IMR-90 (cell line): ENCODE measurements around the gene ZCCHC14. TPM values are rescaled to one million over a fixed set of nuclear protein-coding genes. Genes with fewer than 3 reads are reported as not detected.
A peak's percentile ranks its signal among the peaks of the same experiment; 100 is the strongest.

Experiments used
- ATAC-seq: fragments of 200-7000 bp; cut with Tn5 transposase; 2 replicates; pipeline ENCODE4 v1.9.1; 2020; ENCODE audit warnings: low read depth, mild to moderate bottlenecking, moderate library complexity
- BruUV-seq: library from RNA; stranded (reverse); fragments of 400-500 nt; replicated peaks from 2 replicates; lab custom pipeline; 2021; lab: Mats Ljungman, UMichigan
- CTCF ChIA-PET: fragments of 300-600 bp; formaldehyde crosslinking; extraction: SDS; loops from one replicate; lab custom pipeline; 2021; ENCODE audit warnings: antibody characterized with exemption; lab: Yijun Ruan, JAX
- POLR2A ChIA-PET: fragments of 300-600 bp; sonication (Branson Sonifier 250); formaldehyde crosslinking; loops from one replicate; lab custom pipeline; 2022; ENCODE audit warnings: antibody characterized with exemption; ENCODE audit not compliant: unreplicated experiment; lab: Charles Lee
- DNase-seq: peaks from one replicate; pipeline ENCODE4 v3.0.0; 2013
- H2AFZ ChIP-seq: replicated peaks from 2 replicates; pipeline ENCODE3; 2013; ENCODE audit warnings: low read length, mild to moderate bottlenecking; ENCODE audit not compliant: poor library complexity
- H2AK5ac ChIP-seq: 2 replicates; pipeline ENCODE4 v1.6.1; 2013; ENCODE audit warnings: low read depth, low read length, inconsistent platforms
- H2AK9ac ChIP-seq: replicated peaks from 2 replicates; pipeline ENCODE3; 2013; ENCODE audit warnings: mild to moderate bottlenecking, low read depth, low read length, moderate library complexity; ENCODE audit not compliant: poor library complexity
- H2BK120ac ChIP-seq: 2 replicates; pipeline ENCODE4 v1.6.1; 2013; ENCODE audit warnings: low read depth, low read length, inconsistent platforms
- H2BK15ac ChIP-seq: 3 replicates; pipeline ENCODE4 v1.6.1; 2013; ENCODE audit warnings: low read depth, low read length, inconsistent platforms
- H2BK20ac ChIP-seq: 2 replicates; pipeline ENCODE4 v1.6.1; 2013; ENCODE audit warnings: low read depth, mild to moderate bottlenecking, inconsistent platforms, low read length, moderate library complexity
- H2BK5ac ChIP-seq: 2 replicates; pipeline ENCODE4 v1.6.1; 2013; ENCODE audit warnings: mild to moderate bottlenecking, low read depth, low read length, inconsistent platforms; ENCODE audit not compliant: poor library complexity, severe bottlenecking
- H3K14ac ChIP-seq: replicated peaks from 2 replicates; pipeline ENCODE4 v1.6.1; 2013; ENCODE audit warnings: low read depth, low read length, inconsistent platforms
- H3K18ac ChIP-seq: 2 replicates; pipeline ENCODE4 v1.6.1; 2013; ENCODE audit warnings: low read depth, low read length, control low read depth
- H3K23ac ChIP-seq: 2 replicates; pipeline ENCODE4 v1.6.1; 2013; ENCODE audit warnings: low read depth, low read length, inconsistent platforms
- H3K27ac ChIP-seq: 2 replicates; pipeline ENCODE4 v1.5.1; 2013; ENCODE audit warnings: mild to moderate bottlenecking, control low read depth, low read length; ENCODE audit not compliant: insufficient read depth
- H3K27me3 ChIP-seq: 2 replicates; pipeline ENCODE4 v1.6.1; 2013; ENCODE audit warnings: low read length; ENCODE audit not compliant: control insufficient read depth, insufficient read depth
- H3K36me3 ChIP-seq: 2 replicates; pipeline ENCODE4 v1.6.1; 2013; ENCODE audit warnings: low read length, mixed read lengths; ENCODE audit not compliant: control insufficient read depth, insufficient read depth
- H3K4ac ChIP-seq: 2 replicates; pipeline ENCODE4 v1.6.1; 2013; ENCODE audit warnings: low read depth, low read length, inconsistent platforms
- H3K4me1 ChIP-seq: 2 replicates; pipeline ENCODE4 v1.6.1; 2013; ENCODE audit warnings: low read length, mixed read lengths; ENCODE audit not compliant: control insufficient read depth, insufficient read depth
- H3K4me2 ChIP-seq: 2 replicates; pipeline ENCODE4 v1.6.1; 2013; ENCODE audit warnings: low read depth, mild to moderate bottlenecking, control low read depth, low read length, moderate library complexity
- H3K4me3 ChIP-seq: 2 replicates; pipeline ENCODE4 v1.5.1; 2013; ENCODE audit warnings: low read depth, mild to moderate bottlenecking, control low read depth, low read length, moderate library complexity; ENCODE audit not compliant: insufficient read depth
- H3K56ac ChIP-seq: 2 replicates; pipeline ENCODE4 v1.6.1; 2013; ENCODE audit warnings: low read length, inconsistent platforms; ENCODE audit not compliant: insufficient read depth; ENCODE audit errors: extremely low read depth
- H3K79me1 ChIP-seq, 2 experiments: 2 replicates each; pipeline ENCODE4 v1.6.1; 2013; ENCODE audit warnings: low read length in 2 of 2, inconsistent platforms in 1 of 2, low read depth in 1 of 2
- H3K9ac ChIP-seq: 2 replicates; pipeline ENCODE4 v1.6.1; 2013; ENCODE audit warnings: low read depth, low read length, control low read depth
- H3K9me1 ChIP-seq: 2 replicates; pipeline ENCODE4 v1.6.1; 2013; ENCODE audit warnings: low read length, inconsistent platforms; ENCODE audit not compliant: insufficient read depth
- H3K9me3 ChIP-seq: 2 replicates; pipeline ENCODE4 v1.6.1; 2013; ENCODE audit warnings: low read length; ENCODE audit not compliant: control insufficient read depth, insufficient read depth
- H4K20me1 ChIP-seq: 2 replicates; pipeline ENCODE4 v1.6.1; 2013; ENCODE audit warnings: low read length, inconsistent platforms; ENCODE audit not compliant: insufficient read depth
- H4K5ac ChIP-seq: 2 replicates; pipeline ENCODE4 v1.6.1; 2013; ENCODE audit warnings: mild to moderate bottlenecking, low read depth, low read length, control low read depth
- H4K8ac ChIP-seq, 2 experiments: 2 replicates each; pipeline ENCODE4 v1.6.1; 2013; ENCODE audit warnings: low read depth in 2 of 2, low read length in 2 of 2, control low read depth in 1 of 2, inconsistent platforms in 1 of 2
- H4K91ac ChIP-seq: 2 replicates; pipeline ENCODE4 v1.6.1; 2013; ENCODE audit warnings: low read depth, low read length, inconsistent platforms; ENCODE audit not compliant: insufficient read depth
- BHLHE40 ChIP-seq: fragments of 150-350 bp; IDR thresholded peaks from 2 replicates; pipeline ENCODE4 v1.6.1; 2016; ENCODE audit warnings: mild to moderate bottlenecking, low read depth, low read length
- CEBPB ChIP-seq: IDR thresholded peaks from 2 replicates; pipeline ENCODE4 v1.6.1; 2012; ENCODE audit warnings: low read depth, low read length, improper control_type of control experiment
- CHD1 ChIP-seq: IDR thresholded peaks from 2 replicates; pipeline ENCODE4 v1.6.1; 2012; ENCODE audit warnings: low read depth, low read length, improper control_type of control experiment
- FOS ChIP-seq: fragments of 150-350 bp; IDR thresholded peaks from 2 replicates; pipeline ENCODE4 v1.6.1; 2016; ENCODE audit warnings: low read depth, low read length
- MAFK ChIP-seq: IDR thresholded peaks from 2 replicates; pipeline ENCODE4 v1.6.1; 2012; ENCODE audit warnings: low read depth, low read length, improper control_type of control experiment
- MAZ ChIP-seq: IDR thresholded peaks from 2 replicates; pipeline ENCODE4 v1.6.1; 2012; ENCODE audit warnings: low read depth, mild to moderate bottlenecking, low read length, improper control_type of control experiment, moderate library complexity, borderline replicate concordance
- MXI1 ChIP-seq: IDR thresholded peaks from 2 replicates; pipeline ENCODE4 v1.6.1; 2012; ENCODE audit warnings: low read depth, mild to moderate bottlenecking, low read length, moderate library complexity, borderline replicate concordance
- NFE2L2 ChIP-seq: fragments of 150-350 bp; IDR thresholded peaks from 2 replicates; pipeline ENCODE4 v1.6.1; 2016; ENCODE audit warnings: low read depth, mild to moderate bottlenecking, low read length
- POLR2A ChIP-seq: IDR thresholded peaks from 2 replicates; pipeline ENCODE4 v1.6.1; 2012; ENCODE audit warnings: mild to moderate bottlenecking, low read depth, low read length
- RAD21 ChIP-seq: IDR thresholded peaks from 2 replicates; pipeline ENCODE4 v1.6.1; 2012; ENCODE audit warnings: low read length, improper control_type of control experiment
- RCOR1 ChIP-seq: IDR thresholded peaks from 2 replicates; pipeline ENCODE4 v1.6.1; 2012; ENCODE audit warnings: mild to moderate bottlenecking, low read length, improper control_type of control experiment; ENCODE audit not compliant: insufficient replicate concordance
- RFX5 ChIP-seq: IDR thresholded peaks from 2 replicates; pipeline ENCODE4 v1.8.0; 2012; ENCODE audit warnings: low read depth, mild to moderate bottlenecking, low read length, moderate library complexity
- SMC3 ChIP-seq: fragments of 150-350 bp; IDR thresholded peaks from 2 replicates; pipeline ENCODE4 v1.6.1; 2016; ENCODE audit warnings: low read depth, mild to moderate bottlenecking, antibody characterized with exemption, low read length, moderate library complexity
- WGBS, 2 experiments: methylation state at CpG; one replicate each; pipeline versions ENCODE4 v1.1.5 to v1.1.7; 2013; ENCODE audit warnings: missing lambda C conversion rate in 2 of 2; ENCODE audit not compliant: insufficient read length in 1 of 2; ENCODE audit errors: extremely low coverage in 2 of 2; 5-methylcytosine and 5-hydroxymethylcytosine counted together
- dilution Hi-C: fragments of 300-500 bp; cut with HindIII; formaldehyde crosslinking; loops from one replicate; pipeline ENCODE4 v1.14.3; 2018; ENCODE audit warnings: low sequenced_read_pairs; ENCODE audit not compliant: unreplicated experiment
- in situ Hi-C: fragments of 300-500 bp; cut with MboI; formaldehyde crosslinking; loops from 3 replicates; pipeline ENCODE4 v1.14.3; 2019; ENCODE audit warnings: low sequenced_read_pairs, inconsistent platforms, mixed read lengths
- intact Hi-C: fragments of 100-400 bp; cut with micrococcal nuclease; formaldehyde crosslinking; loops from 2 replicates; pipeline ENCODE4 v1.10.0; 2022
- polyA plus RNA-seq, 3 experiments: library from polyadenylated mRNA; depleted of rRNA; stranded (reverse); fragments of >200 nt; gene quantifications; 2 replicates each; pipeline ENCODE4 v1.2.3, GENCODE V29; 2012; ENCODE audit warnings: low replicate concordance in 1 of 3
- total RNA-seq: library from RNA; depleted of rRNA; stranded (reverse); fragments of >200 nt; gene quantifications from 2 replicates; pipeline ENCODE4 v1.2.3, GENCODE V29; 2012
- TF ChIP-seq, protein P1 (sequence below): fragments of 150-350 bp; IDR thresholded peaks from 2 replicates; pipeline ENCODE4 v1.6.1; 2016; ENCODE audit warnings: low read depth, mild to moderate bottlenecking, low read length, moderate library complexity, borderline replicate concordance
- TF ChIP-seq, protein P2 (sequence below): conservative IDR thresholded peaks from 2 replicates; pipeline ENCODE4 v1.5.1; 2012; ENCODE audit warnings: mild to moderate bottlenecking, low read depth, low read length, improper control_type of control experiment
- TF ChIP-seq, protein P3 (sequence below): fragments of 150-350 bp; IDR thresholded peaks from 2 replicates; pipeline ENCODE4 v1.6.1; 2017; ENCODE audit warnings: mild to moderate bottlenecking, antibody characterized with exemption, low read length, low read depth

The ZCCHC14 gene
- total and polyA plus RNA-seq, 2 of the 4 experiments (the other 2 are of a cell fraction): 2.5 to 5.3 TPM

DNA sequence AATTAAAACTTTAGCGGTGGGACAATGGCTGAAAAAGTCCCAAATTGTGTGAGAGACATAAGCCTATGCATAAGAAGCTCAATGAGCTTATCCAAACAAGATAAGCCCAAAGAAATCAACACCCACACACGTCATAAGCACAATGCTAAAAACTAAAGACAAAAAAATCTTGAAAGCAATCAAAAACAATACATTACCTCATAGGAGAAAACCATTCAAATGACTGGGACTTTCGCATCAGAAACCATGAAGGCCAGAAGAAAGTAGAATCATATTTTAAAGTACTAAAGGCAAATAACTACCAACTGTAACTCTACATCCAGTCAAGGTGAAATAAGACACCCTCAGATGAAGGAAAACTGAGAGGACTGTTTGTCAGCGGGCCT is 50.2 kb downstream of the ZCCHC14 start:
- no peak overlapping the region for H3K56ac ChIP-seq
- H3K4me3 ChIP-seq: no peak overlapping the region
- H3K9me3 ChIP-seq: no peaks in the 10 kb centered on the region
- no peak overlapping the region for H3K18ac ChIP-seq
- H3K14ac ChIP-seq: no peak overlapping the region
- H3K23ac ChIP-seq: no peak overlapping the region
- no peak overlapping the region for H4K8ac ChIP-seq
- ATAC-seq: no peak
- H2BK120ac ChIP-seq: no peak overlapping the region
- no TSS peak for BruUV-seq
- H3K9me1 ChIP-seq: peaks cover 12% of the 10 kb centered on the region; the same call in 1 of the 2 replicates
- in situ Hi-C loops (no loop called here), dilution Hi-C loops (no loop called here), intact Hi-C loops (no loop called here)
- no peak overlapping the region for H2BK20ac ChIP-seq
- no peak for TF ChIP-seq CEBPB
- no peak for TF ChIP-seq POLR2A
- TF ChIP-seq BHLHE40: no peak
- no peak for TF ChIP-seq FOS
- TF ChIP-seq, protein P1, sequence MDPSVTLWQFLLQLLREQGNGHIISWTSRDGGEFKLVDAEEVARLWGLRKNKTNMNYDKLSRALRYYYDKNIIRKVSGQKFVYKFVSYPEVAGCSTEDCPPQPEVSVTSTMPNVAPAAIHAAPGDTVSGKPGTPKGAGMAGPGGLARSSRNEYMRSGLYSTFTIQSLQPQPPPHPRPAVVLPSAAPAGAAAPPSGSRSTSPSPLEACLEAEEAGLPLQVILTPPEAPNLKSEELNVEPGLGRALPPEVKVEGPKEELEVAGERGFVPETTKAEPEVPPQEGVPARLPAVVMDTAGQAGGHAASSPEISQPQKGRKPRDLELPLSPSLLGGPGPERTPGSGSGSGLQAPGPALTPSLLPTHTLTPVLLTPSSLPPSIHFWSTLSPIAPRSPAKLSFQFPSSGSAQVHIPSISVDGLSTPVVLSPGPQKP: no peak
- TF ChIP-seq RAD21: no peak
- no peak for TF ChIP-seq MAZ
- no peak for TF ChIP-seq MAFK
- no peak for TF ChIP-seq NFE2L2
- TF ChIP-seq CHD1: no peak
- TF ChIP-seq RCOR1: no peak
- TF ChIP-seq SMC3: no peak
- TF ChIP-seq, protein P2, sequence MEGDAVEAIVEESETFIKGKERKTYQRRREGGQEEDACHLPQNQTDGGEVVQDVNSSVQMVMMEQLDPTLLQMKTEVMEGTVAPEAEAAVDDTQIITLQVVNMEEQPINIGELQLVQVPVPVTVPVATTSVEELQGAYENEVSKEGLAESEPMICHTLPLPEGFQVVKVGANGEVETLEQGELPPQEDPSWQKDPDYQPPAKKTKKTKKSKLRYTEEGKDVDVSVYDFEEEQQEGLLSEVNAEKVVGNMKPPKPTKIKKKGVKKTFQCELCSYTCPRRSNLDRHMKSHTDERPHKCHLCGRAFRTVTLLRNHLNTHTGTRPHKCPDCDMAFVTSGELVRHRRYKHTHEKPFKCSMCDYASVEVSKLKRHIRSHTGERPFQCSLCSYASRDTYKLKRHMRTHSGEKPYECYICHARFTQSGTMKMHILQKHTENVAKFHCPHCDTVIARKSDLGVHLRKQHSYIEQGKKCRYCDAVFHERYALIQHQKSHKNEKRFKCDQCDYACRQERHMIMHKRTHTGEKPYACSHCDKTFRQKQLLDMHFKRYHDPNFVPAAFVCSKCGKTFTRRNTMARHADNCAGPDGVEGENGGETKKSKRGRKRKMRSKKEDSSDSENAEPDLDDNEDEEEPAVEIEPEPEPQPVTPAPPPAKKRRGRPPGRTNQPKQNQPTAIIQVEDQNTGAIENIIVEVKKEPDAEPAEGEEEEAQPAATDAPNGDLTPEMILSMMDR: no peak
- TF ChIP-seq MXI1: no peak
- TF ChIP-seq, protein P3, sequence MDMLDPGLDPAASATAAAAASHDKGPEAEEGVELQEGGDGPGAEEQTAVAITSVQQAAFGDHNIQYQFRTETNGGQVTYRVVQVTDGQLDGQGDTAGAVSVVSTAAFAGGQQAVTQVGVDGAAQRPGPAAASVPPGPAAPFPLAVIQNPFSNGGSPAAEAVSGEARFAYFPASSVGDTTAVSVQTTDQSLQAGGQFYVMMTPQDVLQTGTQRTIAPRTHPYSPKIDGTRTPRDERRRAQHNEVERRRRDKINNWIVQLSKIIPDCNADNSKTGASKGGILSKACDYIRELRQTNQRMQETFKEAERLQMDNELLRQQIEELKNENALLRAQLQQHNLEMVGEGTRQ: no peak
- TF ChIP-seq RFX5: no peak
- no CpG with 5 or more reads among the region's 4 CpGs for WGBS, 2 experiments
- peaks cover 25 to 79% of the 10 kb centered on the region in 2 experiments for H3K79me1 ChIP-seq
- POLR2A ChIA-PET: no interaction called here
- H2AK9ac ChIP-seq: no peak overlapping the region
- H3K4me1 ChIP-seq: peaks cover 17% of the 10 kb centered on the region
- H2AFZ ChIP-seq: no peak overlapping the region
- no peak overlapping the region for H2BK5ac ChIP-seq
- DNase-seq: peak; percentile 31
- no peak overlapping the region for H2AK5ac ChIP-seq
- no peak overlapping the region for H3K4me2 ChIP-seq
- CTCF ChIA-PET: interaction anchor here (0.7 to 1.0 kb wide), 2 partner anchors 47 to 129 kb away, joined by 3 to 6 read pairs; no protein-coding TSS in a partner anchor
- no peak overlapping the region for H3K4ac ChIP-seq
- H3K27ac ChIP-seq: no peak overlapping the region
- no peak overlapping the region for H4K5ac ChIP-seq
- peaks cover 9% of the 10 kb centered on the region for H4K20me1 ChIP-seq
- peaks cover 2% of the 10 kb centered on the region; the same call in 1 of the 2 replicates for H3K36me3 ChIP-seq
- no peaks in the 10 kb centered on the region for H3K27me3 ChIP-seq
- no peak overlapping the region for H4K91ac ChIP-seq
- H2BK15ac ChIP-seq: no peak overlapping the region
- no peak overlapping the region for H3K9ac ChIP-seq
